Hepatic stellate cell (primary cell): ENCODE measurements around the gene PRTFDC1.
"Not testable (repeated sequence)": the region's sequence is repeated elsewhere in the genome, so short reads cannot be mapped to it uniquely, and the experiment has no call there.

Experiments used
- DNase-seq: peaks from one replicate; pipeline ENCODE4 v3.0.0; 2011; ENCODE audit warnings: low spot score

Gene PRTFDC1

GRCh38 chr10:24952143-24952706 lies at the start of gene PRTFDC1:
Gene PRTFDC1 (minus strand): TSS chr10:24952606. CDS start chr10:24952575, 31 bp downstream.
- peak; percentile 52 for DNase-seq

GRCh38 chr10:24998044-24998443 lies 45.6 kb upstream of the PRTFDC1 start:
- DNase-seq: no peak

- no peak for DNase-seq
Observed at GRCh38 chr10:24995072-24995471, 42.7 kb upstream of the PRTFDC1 start.

- no peak for DNase-seq
Observed at GRCh38 chr10:24993237-24993958, 41.0 kb upstream of the PRTFDC1 start.

- DNase-seq: no peak
Observed at GRCh38 chr10:24992512-24993133, 40.2 kb upstream of the PRTFDC1 start.

- no peak for DNase-seq
Observed at GRCh38 chr10:24991298-24991697, 38.9 kb upstream of the PRTFDC1 start.

- no peak for DNase-seq
Observed at GRCh38 chr10:24989867-24990266, 37.5 kb upstream of the PRTFDC1 start.

- no peak for DNase-seq
Observed at GRCh38 chr10:24988831-24989640, 36.6 kb upstream of the PRTFDC1 start.

- no peak for DNase-seq
Observed at GRCh38 chr10:24984906-24985305, 32.5 kb upstream of the PRTFDC1 start.

- DNase-seq: no peak
Observed at GRCh38 chr10:24983946-24984345, 31.5 kb upstream of the PRTFDC1 start.

- DNase-seq: no peak
Observed at GRCh38 chr10:24983130-24983529, 30.7 kb upstream of the PRTFDC1 start.

GRCh38 chr10:24982319-24983112 lies 30.1 kb upstream of the PRTFDC1 start:
- DNase-seq: no peak

- DNase-seq: no peak
Observed at GRCh38 chr10:24981161-24981710, 28.8 kb upstream of the PRTFDC1 start.

- no peak for DNase-seq
Observed at GRCh38 chr10:24979685-24980084, 27.3 kb upstream of the PRTFDC1 start.

GRCh38 chr10:24974976-24975375 lies 22.6 kb upstream of the PRTFDC1 start:
- no peak for DNase-seq

GRCh38 chr10:24973163-24973562 lies 20.8 kb upstream of the PRTFDC1 start:
- DNase-seq: no peak

GRCh38 chr10:24971374-24971773 lies 19.0 kb upstream of the PRTFDC1 start:
- DNase-seq: no peak

GRCh38 chr10:24969841-24970281 lies 17.5 kb upstream of the PRTFDC1 start:
- DNase-seq: no peak

GRCh38 chr10:24968951-24969350 lies 16.5 kb upstream of the PRTFDC1 start:
- not testable (repeated sequence) for DNase-seq

- no peak for DNase-seq
Observed at GRCh38 chr10:24968349-24968748, 15.9 kb upstream of the PRTFDC1 start.

GRCh38 chr10:24966962-24967481 lies 14.6 kb upstream of the PRTFDC1 start:
- DNase-seq: no peak
